Measurements from ENCODE around the gene PEDS1.

PEDS1 gene

DNA sequence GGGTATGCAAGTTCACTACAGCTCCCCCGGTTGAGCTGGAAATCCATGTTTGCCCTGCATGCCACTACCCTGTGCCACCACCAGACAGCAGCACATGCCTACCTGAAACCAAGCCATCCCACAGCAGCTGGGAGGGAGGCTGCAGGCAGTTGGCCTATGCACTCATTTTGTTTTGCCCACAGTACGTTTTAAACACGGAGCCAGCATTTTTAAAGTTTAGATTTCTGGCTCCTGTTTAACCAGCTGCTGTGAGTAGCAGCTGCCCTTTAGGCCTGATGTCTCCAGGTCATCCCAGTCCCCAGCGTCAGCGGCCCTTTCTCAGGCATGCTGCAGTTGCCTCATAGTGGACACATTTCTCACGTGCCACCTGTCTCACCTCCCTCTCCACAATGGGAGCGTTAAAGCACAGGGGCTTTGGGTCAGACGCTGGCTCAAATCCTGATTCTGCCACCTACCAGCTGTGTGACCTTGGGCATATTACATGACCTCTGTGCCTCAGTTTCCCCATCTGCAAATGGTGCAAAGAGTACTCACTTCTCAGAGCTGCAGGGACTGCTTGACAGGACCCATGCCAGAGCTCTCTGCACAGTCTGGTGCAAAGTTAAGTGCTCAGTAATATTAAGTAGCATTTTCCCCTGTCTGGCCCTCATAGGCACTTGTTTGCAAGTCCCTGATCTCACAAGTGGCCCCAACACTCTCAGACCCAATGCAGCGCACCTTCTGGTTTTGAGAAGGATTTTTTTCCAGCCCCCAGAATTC, 32.4 kb downstream of the PEDS1 start:
- no peak overlapping the region for H3K4me2 ChIP-seq (ENCODE audit: low read length)
- H3K4me3 ChIP-seq (ENCODE audit: low read depth, low read length, poor library complexity, severe bottlenecking) = no peak overlapping the region

GRCh38 chr20:50118203-50118602, 35.3 kb downstream of the PEDS1 start:
- no peaks in the 10 kb centered on the region for H4K20me1 ChIP-seq (ENCODE audit: insufficient read depth, low read length)
- peaks cover 46% of the 10 kb centered on the region for H3K4me1 ChIP-seq (ENCODE audit: insufficient read depth, low read length, severe bottlenecking)
- no peak overlapping the region for H3K4me3 ChIP-seq (ENCODE audit: low read depth, low read length, poor library complexity, severe bottlenecking)
- H3K36me3 ChIP-seq (ENCODE audit: insufficient read depth, low read length) = no peaks in the 10 kb centered on the region
- H2AFZ ChIP-seq (ENCODE audit: low read length) = no peak overlapping the region
- no peak for TF ChIP-seq EZH2 (IDR thresholded peaks at IDR 0.05; ENCODE audit: borderline replicate concordance, low read length)
- no peak for TF ChIP-seq CTCF (IDR thresholded peaks at IDR 0.05; ENCODE audit: low read length)
- H3F3A ChIP-seq (ENCODE audit: insufficient read depth, low read length) = no peaks in the 10 kb centered on the region
- H3K9me2 ChIP-seq (ENCODE audit: low read depth, low read length) = no peaks in the 10 kb centered on the region
- H3K79me2 ChIP-seq (ENCODE audit: insufficient read depth, low read length) = no peaks in the 10 kb centered on the region
- no peak overlapping the region for H3K9ac ChIP-seq (ENCODE audit: low read length)
- H3K4me2 ChIP-seq (ENCODE audit: low read length) = no peak overlapping the region
- no peaks in the 10 kb centered on the region for H3K9me3 ChIP-seq (ENCODE audit: low read length)
- no peak overlapping the region for H3K27ac ChIP-seq (ENCODE audit: low read depth, low read length, poor library complexity, severe bottlenecking)
- no peaks in the 10 kb centered on the region for H3K27me3 ChIP-seq (ENCODE audit: insufficient read depth, low read length)

More for the DNA sequence above, 32.4 kb downstream of the PEDS1 start:
- H3K9ac ChIP-seq (ENCODE audit: low read length) = no peak overlapping the region; the same call in 1 of the 2 replicates
- H3K9me2 ChIP-seq (ENCODE audit: low read depth, low read length) = no peaks in the 10 kb centered on the region
- no peaks in the 10 kb centered on the region for H3K9me3 ChIP-seq (ENCODE audit: low read length)
- H3K27ac ChIP-seq (ENCODE audit: low read depth, low read length, poor library complexity, severe bottlenecking) = peak overlapping the region; percentile 19
- H3K36me3 ChIP-seq (ENCODE audit: insufficient read depth, low read length) = peaks cover 13% of the 10 kb centered on the region; the same call in 1 of the 2 replicates
- H3K27me3 ChIP-seq (ENCODE audit: insufficient read depth, low read length) = no peaks in the 10 kb centered on the region
- H4K20me1 ChIP-seq (ENCODE audit: insufficient read depth, low read length) = no peaks in the 10 kb centered on the region
- no peak for TF ChIP-seq EZH2 (IDR thresholded peaks at IDR 0.05; ENCODE audit: borderline replicate concordance, low read length)
- peak; percentile 89 for TF ChIP-seq CTCF (IDR thresholded peaks at IDR 0.05; ENCODE audit: low read length)
- no peaks in the 10 kb centered on the region for H3F3A ChIP-seq (ENCODE audit: insufficient read depth, low read length)
- no peaks in the 10 kb centered on the region for H3K79me2 ChIP-seq (ENCODE audit: insufficient read depth, low read length)
- H3K4me1 ChIP-seq (ENCODE audit: insufficient read depth, low read length, severe bottlenecking) = peaks cover 22% of the 10 kb centered on the region
- no peak overlapping the region for H2AFZ ChIP-seq (ENCODE audit: low read length)

- Histone ChIP-seq H3K79me2 (ENCODE audit: insufficient read depth, low read length) (peaks cover 13% of the 10 kb centered on the region), H4K20me1 (ENCODE audit: insufficient read depth, low read length) (no peaks in the 10 kb centered on the region), H3F3A (ENCODE audit: insufficient read depth, low read length) (no peaks in the 10 kb centered on the region), H3K9me3 (ENCODE audit: low read length) (no peaks in the 10 kb centered on the region), H3K4me1 (ENCODE audit: insufficient read depth, low read length, severe bottlenecking) (peaks cover 53% of the 10 kb centered on the region), H3K36me3 (ENCODE audit: insufficient read depth, low read length) (no peaks in the 10 kb centered on the region), H3K27ac (ENCODE audit: low read depth, low read length, poor library complexity, severe bottlenecking) (peak overlapping the region; percentile 18), H3K4me2 (ENCODE audit: low read length) (peak overlapping the region; percentile 88), H3K4me3 (ENCODE audit: low read depth, low read length, poor library complexity, severe bottlenecking) (peak overlapping the region; percentile 78), H2AFZ (ENCODE audit: low read length) (peak overlapping the region; percentile 2; the same call in 1 of the 2 replicates), H3K9me2 (ENCODE audit: low read depth, low read length) (no peaks in the 10 kb centered on the region), H3K9ac (ENCODE audit: low read length) (peak overlapping the region; percentile 80), H3K27me3 (ENCODE audit: insufficient read depth, low read length) (no peaks in the 10 kb centered on the region)
- TF ChIP-seq EZH2 (IDR thresholded peaks at IDR 0.05; ENCODE audit: borderline replicate concordance, low read length) (no peak), CTCF (IDR thresholded peaks at IDR 0.05; ENCODE audit: low read length) (no peak)
Measured at GRCh38 chr20:50116368-50116999, 37.0 kb downstream of the PEDS1 start.

Measured in OCI-LY1 (cell line).